ENCODE results near the gene OPCML. TPM values are rescaled to one million over a fixed set of nuclear protein-coding genes. Genes with fewer than 3 reads are reported as not detected.

The OPCML gene
- total RNA-seq, 1 experiment from 2014 or later: not detected

GRCh38 chr11:132587716-132588115, 944.6 kb downstream of the OPCML start:
- Histone ChIP-seq H3F3A (ENCODE audit: low read length, unreplicated experiment) (no peaks in the 10 kb centered on the region), H3K9me2 (replicated peaks; ENCODE audit: low read length) (no peaks in the 10 kb centered on the region), H3K9ac (ENCODE audit: low read length) (no peak overlapping the region), H3K79me2 (ENCODE audit: low read length) (no peaks in the 10 kb centered on the region), H2AFZ (ENCODE audit: low read length) (no peak overlapping the region), H3K4me3 (ENCODE audit: low read length) (no peak overlapping the region), H3K36me3 (ENCODE audit: low read depth, low read length) (no peaks in the 10 kb centered on the region), H4K20me1 (ENCODE audit: low read length) (no peaks in the 10 kb centered on the region), H3K27ac (ENCODE audit: low read length) (no peak overlapping the region), H3K27me3 (ENCODE audit: low read length) (no peaks in the 10 kb centered on the region), H3K9me3 (ENCODE audit: low read length) (peaks cover 23% of the 10 kb centered on the region), H3K4me1 (ENCODE audit: insufficient read depth, low read length) (no peaks in the 10 kb centered on the region), H3K4me2 (ENCODE audit: low read length) (no peak overlapping the region)
- ChIA-PET POLR2A (ENCODE audit: unreplicated experiment) (no interaction called here), CTCF (no interaction called here)
- ATAC-seq: no peak
- no TSS peak for BruUV-seq (replicated peaks)
- intact Hi-C loops (cut with micrococcal nuclease): no loop called here
- TF ChIP-seq CTCF (conservative IDR thresholded peaks at IDR 0.05; ENCODE audit: low read depth, low read length) (no peak), EZH2 (IDR thresholded peaks at IDR 0.05; ENCODE audit: low read length, unreplicated experiment) (no peak), EZH2phosphoT487 (IDR thresholded peaks at IDR 0.05; ENCODE audit: borderline replicate concordance, low read length) (no peak)
- no peak for DNase-seq

GRCh38 chr11:132586801-132587200, 945.5 kb downstream of the OPCML start:
- no peak overlapping the region for H3K4me3 ChIP-seq (ENCODE audit: low read length)
- H3K36me3 ChIP-seq (ENCODE audit: low read depth, low read length): no peaks in the 10 kb centered on the region
- intact Hi-C loops (cut with micrococcal nuclease): no loop called here
- no peak overlapping the region for H3K27ac ChIP-seq (ENCODE audit: low read length)
- no peaks in the 10 kb centered on the region for H4K20me1 ChIP-seq (ENCODE audit: low read length)
- ChIA-PET POLR2A (ENCODE audit: unreplicated experiment) (no interaction called here), CTCF (no interaction called here)
- H3K9me2 ChIP-seq (replicated peaks; ENCODE audit: low read length): no peaks in the 10 kb centered on the region
- H2AFZ ChIP-seq (ENCODE audit: low read length): no peak overlapping the region
- H3F3A ChIP-seq (ENCODE audit: low read length, unreplicated experiment): no peaks in the 10 kb centered on the region
- no peak for TF ChIP-seq EZH2phosphoT487 (IDR thresholded peaks at IDR 0.05; ENCODE audit: borderline replicate concordance, low read length)
- TF ChIP-seq EZH2 (IDR thresholded peaks at IDR 0.05; ENCODE audit: low read length, unreplicated experiment): no peak
- ATAC-seq: no peak
- H3K4me1 ChIP-seq (ENCODE audit: insufficient read depth, low read length): no peaks in the 10 kb centered on the region
- no TSS peak for BruUV-seq (replicated peaks)
- no peak overlapping the region for H3K4me2 ChIP-seq (ENCODE audit: low read length)
- H3K27me3 ChIP-seq (ENCODE audit: low read length): no peaks in the 10 kb centered on the region
- peaks cover 23% of the 10 kb centered on the region for H3K9me3 ChIP-seq (ENCODE audit: low read length)
- no peak for DNase-seq
- H3K79me2 ChIP-seq (ENCODE audit: low read length): no peaks in the 10 kb centered on the region
- no peak overlapping the region for H3K9ac ChIP-seq (ENCODE audit: low read length)

DNA sequence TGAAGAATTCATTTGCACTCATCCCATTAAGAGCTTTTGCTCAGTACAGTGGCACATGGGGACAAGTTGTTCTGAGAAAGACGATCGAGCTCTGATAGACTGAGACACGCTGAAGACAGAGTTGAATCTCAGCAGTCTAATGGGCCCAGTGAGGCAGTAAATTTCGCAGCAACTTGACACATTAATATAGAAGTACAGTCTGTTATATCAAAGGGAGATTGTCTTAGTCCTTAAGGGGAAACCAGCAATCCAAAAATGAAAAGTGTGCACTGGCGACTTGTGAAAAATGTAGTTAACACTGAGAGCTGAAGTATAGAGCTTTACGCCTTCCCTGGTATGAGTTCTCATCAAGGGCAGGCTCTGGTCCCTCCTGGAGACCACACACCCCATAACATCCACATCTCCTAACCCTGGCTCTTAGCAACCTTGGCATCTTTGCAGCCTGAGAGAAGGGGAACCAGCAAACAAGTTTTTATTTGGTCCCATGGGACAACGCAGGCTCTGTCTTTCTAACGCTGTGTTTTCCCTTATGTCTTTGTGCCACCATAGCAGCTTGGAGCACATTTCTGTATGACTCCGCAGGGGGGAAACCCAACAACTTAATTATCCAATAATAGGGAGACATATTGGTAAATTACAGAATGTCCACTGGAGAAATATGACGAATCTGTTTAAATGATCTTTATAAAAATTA, 952.5 kb downstream of the OPCML start:
- Histone ChIP-seq H4K20me1 (ENCODE audit: low read length) (no peaks in the 10 kb centered on the region), H3K79me2 (ENCODE audit: low read length) (no peaks in the 10 kb centered on the region), H3K9me2 (replicated peaks; ENCODE audit: low read length) (no peaks in the 10 kb centered on the region), H3K9me3 (ENCODE audit: low read length) (peaks cover 62% of the 10 kb centered on the region), H3K4me3 (ENCODE audit: low read length) (no peak overlapping the region), H3K27me3 (ENCODE audit: low read length) (no peaks in the 10 kb centered on the region), H3K4me2 (ENCODE audit: low read length) (no peak overlapping the region), H3K27ac (ENCODE audit: low read length) (no peak overlapping the region), H2AFZ (ENCODE audit: low read length) (no peak overlapping the region), H3K9ac (ENCODE audit: low read length) (no peak overlapping the region), H3F3A (ENCODE audit: low read length, unreplicated experiment) (no peaks in the 10 kb centered on the region), H3K36me3 (ENCODE audit: low read depth, low read length) (no peaks in the 10 kb centered on the region), H3K4me1 (ENCODE audit: insufficient read depth, low read length) (no peaks in the 10 kb centered on the region)
- ATAC-seq (no peak), DNase-seq (no peak)
- TF ChIP-seq CTCF (conservative IDR thresholded peaks at IDR 0.05; ENCODE audit: low read depth, low read length): no peak
- no peak for TF ChIP-seq EZH2 (IDR thresholded peaks at IDR 0.05; ENCODE audit: low read length, unreplicated experiment)
- no peak for TF ChIP-seq EZH2phosphoT487 (IDR thresholded peaks at IDR 0.05; ENCODE audit: borderline replicate concordance, low read length)
- BruUV-seq (replicated peaks): no TSS peak
- CTCF ChIA-PET: no interaction called here
- intact Hi-C loops (cut with micrococcal nuclease): no loop called here
- POLR2A ChIA-PET (ENCODE audit: unreplicated experiment): no interaction called here

Measured in PC-3 (cell line).